OCI-LY1 (cell line): ENCODE measurements around the gene RALBP1.

ENCODE experiments used
- H2AFZ ChIP-seq: fragments of 200-600 bp; sonication (generic), shearing (Covaris generic); 2 replicates; pipeline ENCODE4 v1.6.0; 2014; ENCODE audit warnings: antibody characterized with exemption, mild to moderate bottlenecking, low read length
- H3F3A ChIP-seq: fragments of 200-600 bp; sonication (generic), shearing (Covaris generic); 2 replicates; pipeline ENCODE4 v1.6.0; 2014; ENCODE audit warnings: mild to moderate bottlenecking, antibody characterized with exemption, low read length, moderate library complexity; ENCODE audit not compliant: insufficient read depth
- H3K27ac ChIP-seq: fragments of 200-600 bp; sonication (generic); 2 replicates; pipeline ENCODE4 v1.5.1; 2014; ENCODE audit warnings: low read length, mixed run types, mild to moderate bottlenecking, low read depth; ENCODE audit not compliant: poor library complexity, severe bottlenecking
- H3K27me3 ChIP-seq: fragments of 200-600 bp; sonication (generic); 2 replicates; pipeline ENCODE4 v1.6.0; 2014; ENCODE audit warnings: antibody characterized with exemption, mild to moderate bottlenecking, low read length, moderate library complexity; ENCODE audit not compliant: insufficient read depth
- H3K36me3 ChIP-seq: fragments of 200-600 bp; sonication (generic); 2 replicates; pipeline ENCODE4 v1.6.1; 2014; ENCODE audit warnings: mild to moderate bottlenecking, antibody characterized with exemption, low read length, moderate library complexity, mixed read lengths; ENCODE audit not compliant: insufficient read depth
- H3K4me1 ChIP-seq: fragments of 200-600 bp; sonication (generic); 2 replicates; pipeline ENCODE4 v1.5.1; 2014; ENCODE audit warnings: mild to moderate bottlenecking, low read length, moderate library complexity; ENCODE audit not compliant: insufficient read depth, severe bottlenecking
- H3K4me2 ChIP-seq: fragments of 200-600 bp; sonication (generic), shearing (Covaris generic); 2 replicates; pipeline ENCODE4 v1.6.1; 2014; ENCODE audit warnings: low read length
- H3K4me3 ChIP-seq: fragments of 200-600 bp; sonication (generic); 2 replicates; pipeline ENCODE4 v1.5.1; 2014; ENCODE audit warnings: low read length, low read depth, mild to moderate bottlenecking, mixed read lengths; ENCODE audit not compliant: poor library complexity, severe bottlenecking
- H3K79me2 ChIP-seq: fragments of 200-600 bp; shearing (Covaris generic); 2 replicates; pipeline ENCODE4 v1.6.1; 2016; ENCODE audit warnings: mixed run types, low read length, mixed read lengths; ENCODE audit not compliant: insufficient read depth
- H3K9ac ChIP-seq: fragments of 200-600 bp; sonication (generic), shearing (Covaris generic); 2 replicates; pipeline ENCODE4 v1.6.1; 2014; ENCODE audit warnings: mild to moderate bottlenecking, low read length, mixed read lengths
- H3K9me2 ChIP-seq: fragments of 200-600 bp; sonication (generic), shearing (Covaris generic); 2 replicates; pipeline ENCODE4 v1.6.1; 2014; ENCODE audit warnings: low read depth, mild to moderate bottlenecking, low read length, mixed read lengths
- H3K9me3 ChIP-seq: fragments of 200-600 bp; shearing (Covaris generic); 2 replicates; pipeline ENCODE4 v1.6.1; 2014; ENCODE audit warnings: low read length, mixed read lengths
- H4K20me1 ChIP-seq: fragments of 200-600 bp; sonication (generic), shearing (Covaris generic); 2 replicates; pipeline ENCODE4 v1.6.0; 2016; ENCODE audit warnings: mild to moderate bottlenecking, low read length; ENCODE audit not compliant: insufficient read depth
- CTCF ChIP-seq: fragments of 200-600 bp; sonication (generic), shearing (Covaris generic); IDR thresholded peaks from 2 replicates; pipeline ENCODE4 v1.5.1; 2017; ENCODE audit warnings: mild to moderate bottlenecking, antibody characterized with exemption, low read length, moderate library complexity, mixed read lengths
- EZH2 ChIP-seq: fragments of 200-600 bp; sonication (generic), shearing (Covaris generic); IDR thresholded peaks from 2 replicates; pipeline ENCODE4 v1.8.0; 2017; ENCODE audit warnings: borderline replicate concordance, mixed run types, mild to moderate bottlenecking, antibody characterized with exemption, low read length, moderate library complexity, mixed read lengths

The RALBP1 gene

GRCh38 chr18:9517869-9518268 is 42.6 kb downstream of the RALBP1 start:
- Histone ChIP-seq H3K36me3 (peaks cover 58% of the 10 kb centered on the region), H3K27me3 (no peaks in the 10 kb centered on the region), H3K4me3 (no peak overlapping the region), H3K27ac (no peak overlapping the region), H3K4me2 (no peak overlapping the region), H4K20me1 (no peaks in the 10 kb centered on the region), H3K9me2 (no peaks in the 10 kb centered on the region), H3K9me3 (no peaks in the 10 kb centered on the region), H3K79me2 (no peaks in the 10 kb centered on the region), H3F3A (no peaks in the 10 kb centered on the region), H3K4me1 (no peaks in the 10 kb centered on the region), H2AFZ (no peak overlapping the region), H3K9ac (no peak overlapping the region)
- no peak for TF ChIP-seq EZH2
- no peak for TF ChIP-seq CTCF

- H3F3A ChIP-seq = no peaks in the 10 kb centered on the region
- no peaks in the 10 kb centered on the region for H3K79me2 ChIP-seq
- H3K9me2 ChIP-seq = no peaks in the 10 kb centered on the region
- H3K4me2 ChIP-seq = no peak overlapping the region
- H4K20me1 ChIP-seq = no peaks in the 10 kb centered on the region
- H2AFZ ChIP-seq = no peak overlapping the region
- TF ChIP-seq EZH2 (no peak), CTCF (no peak)
- peaks cover 59% of the 10 kb centered on the region for H3K36me3 ChIP-seq
- H3K27me3 ChIP-seq = no peaks in the 10 kb centered on the region
- no peak overlapping the region for H3K27ac ChIP-seq
- H3K9ac ChIP-seq = no peak overlapping the region
- H3K4me3 ChIP-seq = no peak overlapping the region
- H3K4me1 ChIP-seq = no peaks in the 10 kb centered on the region
- H3K9me3 ChIP-seq = no peaks in the 10 kb centered on the region
Observed at GRCh38 chr18:9519399-9519798, 44.1 kb downstream of the RALBP1 start.

DNA sequence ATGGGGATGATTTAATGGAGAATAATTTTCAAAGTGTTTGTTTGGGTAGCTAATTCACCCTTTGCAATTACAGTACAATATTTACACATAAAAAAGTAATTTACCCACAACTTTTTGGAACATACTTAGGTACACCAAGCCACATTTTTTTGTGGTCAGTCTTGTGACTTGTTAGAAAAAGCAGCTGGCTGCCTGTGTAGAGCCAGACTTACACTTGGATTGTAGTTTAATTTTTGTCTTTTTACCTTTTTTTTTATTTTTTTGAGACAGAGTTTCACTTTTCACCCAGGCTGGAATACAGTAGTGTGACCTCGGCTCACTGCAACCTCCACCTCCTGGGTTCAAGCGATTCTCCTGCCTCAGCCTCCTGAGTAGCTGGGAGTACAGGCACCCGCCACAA is 45.4 kb downstream of the RALBP1 start:
- no peaks in the 10 kb centered on the region for H3F3A ChIP-seq
- H3K9me2 ChIP-seq = no peaks in the 10 kb centered on the region
- no peak overlapping the region for H3K4me2 ChIP-seq
- H3K36me3 ChIP-seq = peaks cover 71% of the 10 kb centered on the region
- no peaks in the 10 kb centered on the region for H3K4me1 ChIP-seq
- no peak overlapping the region for H3K9ac ChIP-seq
- H3K4me3 ChIP-seq = no peak overlapping the region
- no peaks in the 10 kb centered on the region for H3K27me3 ChIP-seq
- no peak for TF ChIP-seq CTCF
- no peak for TF ChIP-seq EZH2
- H3K9me3 ChIP-seq = no peaks in the 10 kb centered on the region
- H2AFZ ChIP-seq = no peak overlapping the region
- no peak overlapping the region for H3K27ac ChIP-seq
- H4K20me1 ChIP-seq = no peaks in the 10 kb centered on the region
- no peaks in the 10 kb centered on the region for H3K79me2 ChIP-seq
